GM20431 (cell line): ENCODE data around the gene TP53TG5.

Experiments
- in situ Hi-C: fragments of 300-500 bp; cut with MseI, MboI; formaldehyde crosslinking; loops from one replicate; pipeline ENCODE4 v1.15.0; 2020; ENCODE audit warnings: low sequenced_read_pairs; ENCODE audit not compliant: unreplicated experiment

TP53TG5 gene

DNA sequence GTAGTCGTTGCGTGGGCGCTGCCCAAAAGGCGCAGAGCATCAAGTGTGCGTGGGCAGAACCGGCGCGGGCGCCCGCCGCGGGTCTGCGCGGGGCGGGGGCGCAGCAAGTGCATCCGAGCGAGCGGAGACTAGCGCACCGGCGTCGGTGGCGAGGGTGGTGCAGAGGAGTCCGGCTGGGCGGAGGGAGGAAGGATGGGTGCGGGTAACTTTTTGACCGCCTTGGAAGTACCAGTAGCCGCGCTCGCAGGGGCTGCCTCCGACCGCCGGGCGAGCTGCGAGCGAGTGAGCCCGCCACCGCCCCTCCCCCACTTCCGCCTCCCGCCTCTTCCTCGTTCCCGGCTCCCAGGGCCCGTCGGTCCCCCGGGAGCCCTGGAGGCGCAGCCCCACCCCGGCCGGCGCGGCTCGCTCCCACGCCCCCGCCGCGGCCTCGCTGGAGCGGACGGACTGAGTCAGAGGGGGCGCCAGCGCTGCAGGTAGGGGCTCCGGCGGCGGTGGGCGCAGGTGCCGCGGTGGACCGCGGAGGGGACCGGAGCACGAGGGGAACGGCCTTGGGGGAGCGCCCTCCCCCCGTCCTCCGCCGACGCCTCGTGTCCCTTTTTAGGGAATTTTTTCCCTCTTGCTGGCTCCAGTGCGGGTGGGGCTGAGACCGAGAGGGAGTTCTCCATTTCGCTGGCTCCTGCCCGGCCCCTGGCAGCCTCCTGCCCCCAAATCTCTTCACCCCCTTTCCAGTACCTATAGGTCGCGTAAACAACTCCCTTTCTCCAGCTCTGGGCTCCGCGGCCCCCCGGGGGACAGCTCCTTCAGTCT is 28.3 kb upstream of the TP53TG5 start:
- in situ Hi-C loops: no loop called here

DNA sequence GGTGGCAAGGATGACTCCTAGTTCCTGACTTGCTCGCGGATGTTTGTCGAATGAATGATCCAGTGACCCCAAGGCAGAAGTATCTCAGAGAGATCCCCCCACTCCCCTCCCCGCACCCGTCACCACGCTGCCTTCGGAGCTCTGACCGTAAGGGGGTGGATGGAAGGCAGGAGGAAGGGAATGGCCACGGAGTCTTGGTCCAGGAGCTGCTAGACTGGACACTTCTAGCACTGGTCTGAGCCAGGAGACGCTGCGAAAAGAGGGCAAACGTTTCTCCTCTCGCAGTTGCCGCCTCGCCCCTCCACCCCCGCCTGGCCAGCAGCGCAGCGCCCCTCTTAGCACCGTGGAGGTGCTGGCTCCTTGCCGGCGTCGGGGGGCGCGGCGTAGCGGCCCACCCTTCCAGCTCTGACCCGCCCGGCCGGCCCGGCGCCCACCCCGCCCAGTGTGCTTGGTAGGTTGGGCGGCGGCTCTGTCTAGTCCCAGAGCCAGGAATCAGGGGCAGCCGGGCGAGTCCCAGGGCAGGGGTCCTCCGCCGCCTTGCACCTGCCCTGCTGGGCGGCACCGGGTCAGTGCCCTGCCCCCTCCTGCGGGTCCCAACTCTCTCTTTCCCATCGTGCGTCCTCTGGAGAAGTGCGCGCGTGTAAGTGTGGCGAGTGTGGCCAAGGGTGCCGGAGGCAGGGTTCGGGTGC is 27.6 kb upstream of the TP53TG5 start:
- in situ Hi-C loops: no loop called here

DNA sequence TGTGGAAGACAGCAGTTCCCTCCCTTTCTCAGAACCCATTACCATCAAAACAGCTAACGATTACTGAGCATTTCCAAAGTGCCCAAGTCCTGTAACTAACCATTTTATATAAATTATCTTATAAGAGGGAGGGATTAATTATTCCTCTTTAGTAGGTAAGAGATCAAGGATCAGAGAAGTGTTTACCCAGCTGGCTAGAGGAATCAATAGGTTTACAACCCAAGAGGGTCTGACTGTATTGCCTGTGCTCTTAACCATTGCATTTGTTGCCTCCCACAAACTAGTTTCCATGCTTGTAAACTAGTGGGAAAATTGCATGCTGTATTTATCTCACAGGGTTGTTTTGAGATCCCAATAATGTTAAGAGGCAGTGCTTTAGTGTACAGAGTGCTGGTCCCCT is 26.3 kb upstream of the TP53TG5 start:
- in situ Hi-C loops: no loop called here

DNA sequence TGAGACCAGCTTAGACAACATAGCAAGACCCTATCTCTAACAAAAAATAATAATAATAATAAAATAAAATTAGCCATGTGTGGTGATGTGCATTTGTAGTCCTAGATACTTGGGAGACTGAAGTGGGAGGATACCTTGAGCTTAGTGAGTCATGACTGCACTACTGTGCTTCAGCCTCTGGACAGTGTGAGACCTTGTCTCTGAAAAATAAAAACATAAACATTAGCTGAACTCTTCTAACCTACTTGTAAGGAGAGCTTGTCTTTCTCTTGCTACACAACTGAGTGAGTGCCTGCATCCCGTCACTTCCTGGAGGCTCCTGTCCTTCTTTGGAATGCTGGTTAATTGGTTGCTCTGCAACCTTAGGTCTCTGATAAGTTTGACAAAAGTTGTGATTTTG is 24.8 kb upstream of the TP53TG5 start:
- in situ Hi-C loops: no loop called here

DNA sequence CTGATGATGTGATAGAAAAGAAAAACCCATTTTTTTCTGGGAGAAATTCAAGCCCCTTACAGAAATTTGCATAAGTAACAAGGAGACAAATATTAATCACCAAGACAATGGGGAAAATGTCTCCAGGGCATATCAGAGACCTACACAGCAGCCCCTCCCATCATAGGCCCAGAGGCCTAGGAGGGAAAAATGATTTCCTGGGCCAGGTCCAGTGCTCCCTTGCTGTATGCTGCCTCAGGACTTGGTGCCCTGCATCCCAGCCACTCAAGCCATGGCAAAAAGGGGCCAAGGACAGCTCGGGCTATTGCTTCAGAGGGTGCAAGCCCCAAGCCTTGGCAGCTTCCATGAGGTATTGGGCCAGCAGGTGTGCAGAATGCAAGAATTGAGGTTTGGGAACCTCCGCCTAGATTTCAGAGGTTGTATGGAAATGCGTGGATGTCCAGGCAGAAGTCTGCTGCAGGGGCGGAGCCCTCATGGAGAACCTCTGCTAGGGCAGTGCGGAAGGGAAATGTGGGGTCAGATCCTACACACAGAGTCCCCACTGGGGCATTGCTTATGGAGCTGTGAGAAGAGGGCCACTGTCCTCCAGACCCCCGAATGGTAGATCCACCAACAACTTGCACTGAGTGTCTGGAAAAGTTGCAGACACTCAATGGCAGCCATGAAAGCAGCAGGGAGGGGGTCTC is 22.4 kb upstream of the TP53TG5 start:
- in situ Hi-C loops: no loop called here

DNA sequence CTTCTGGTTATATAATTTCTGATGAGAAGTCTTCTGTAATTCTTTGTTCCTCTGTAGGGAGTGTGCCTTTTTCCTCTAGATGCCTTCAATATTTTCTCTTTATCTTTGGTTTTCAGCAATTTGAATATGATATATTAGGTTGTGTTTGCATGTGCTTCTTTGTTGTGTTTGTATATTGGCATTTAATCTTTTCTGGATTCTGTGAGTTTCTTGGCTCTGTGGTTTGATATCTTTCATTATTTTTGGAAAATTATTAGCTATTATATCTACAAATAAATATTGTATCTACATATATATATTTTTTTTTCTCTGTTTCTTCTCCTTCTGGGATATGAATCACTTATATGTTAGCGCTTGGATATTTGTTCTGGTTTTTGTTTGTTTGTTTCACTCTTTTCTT is 20.9 kb upstream of the TP53TG5 start:
- in situ Hi-C loops: no loop called here

DNA sequence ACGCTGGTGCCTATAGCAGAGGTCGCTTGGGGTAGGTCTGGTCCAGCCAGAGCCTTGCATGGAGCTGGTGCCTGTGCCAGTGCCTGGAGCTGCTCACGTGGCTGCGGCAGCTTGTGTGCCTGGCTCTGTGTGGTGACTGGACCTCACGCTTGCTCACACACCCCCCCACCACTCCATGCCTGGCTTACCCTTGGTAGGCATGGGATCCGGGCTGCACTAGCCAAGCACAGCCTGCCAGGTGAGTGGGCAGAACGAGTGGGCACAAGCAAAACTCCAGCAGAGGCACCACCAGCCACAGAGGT is 16.9 kb upstream of the TP53TG5 start:
- in situ Hi-C loops: no loop called here

DNA sequence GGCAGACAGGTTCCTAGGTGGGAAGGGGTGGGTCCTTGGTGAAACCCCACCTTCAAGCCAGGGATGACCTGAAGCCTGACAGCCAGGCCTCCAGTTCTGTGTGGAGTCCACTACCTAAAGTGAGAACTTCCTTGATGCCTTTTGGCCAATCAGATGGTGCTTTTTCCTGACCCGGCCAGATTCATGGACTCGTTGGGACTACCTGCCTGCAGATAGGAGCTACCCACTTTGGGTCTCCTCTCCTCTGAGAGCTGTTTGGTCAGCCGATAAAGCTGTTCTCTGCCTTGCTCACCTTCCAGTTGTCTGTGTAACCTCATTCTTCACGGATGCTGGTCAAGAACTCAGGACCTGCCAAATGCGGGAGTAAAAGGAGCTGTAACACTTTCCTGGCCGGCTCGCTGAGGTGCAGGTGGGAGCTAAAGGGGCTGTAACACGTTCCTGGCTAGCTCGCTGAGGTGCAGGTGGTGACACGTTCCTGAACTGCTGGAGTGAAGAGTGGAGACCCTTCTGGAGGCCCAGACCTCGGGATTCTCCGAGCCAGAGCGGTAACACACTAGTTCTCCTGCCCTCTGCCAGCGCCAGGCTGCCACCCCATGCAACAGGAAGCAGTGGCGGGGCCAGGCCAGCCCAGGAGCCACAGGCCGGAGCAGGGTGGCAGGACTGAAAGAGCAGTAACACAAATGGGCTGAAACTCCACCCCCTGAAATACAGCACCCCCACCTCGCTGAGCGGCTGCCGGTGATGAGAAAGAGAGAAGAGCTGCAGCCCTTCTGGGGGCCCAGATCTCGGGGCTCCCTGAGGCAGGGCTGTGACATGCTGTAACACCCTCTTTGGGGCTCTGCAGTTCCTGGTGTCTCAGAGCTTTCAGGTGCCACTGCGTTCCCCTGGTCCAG is 16.3 kb upstream of the TP53TG5 start:
- in situ Hi-C loops: no loop called here

DNA sequence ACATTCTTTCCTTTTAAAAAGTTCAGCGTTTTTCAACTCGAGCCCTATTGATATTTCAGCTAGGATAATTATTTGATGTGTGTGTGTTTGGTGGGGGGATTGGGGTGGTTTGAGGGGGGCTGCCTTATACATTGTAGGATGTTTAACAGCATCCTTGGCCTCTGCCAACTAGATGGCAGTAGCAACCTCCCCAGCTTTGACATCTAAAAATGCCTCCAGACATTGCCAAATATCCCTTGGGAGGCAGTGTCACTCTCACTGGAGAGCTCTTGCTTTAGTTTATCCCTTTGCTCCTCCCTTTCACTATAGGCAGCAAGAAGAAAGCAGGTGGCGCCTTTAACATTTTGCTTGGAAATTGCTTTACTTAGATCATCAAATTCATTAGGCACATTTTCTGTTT is 14.6 kb upstream of the TP53TG5 start:
- in situ Hi-C loops: no loop called here

DNA sequence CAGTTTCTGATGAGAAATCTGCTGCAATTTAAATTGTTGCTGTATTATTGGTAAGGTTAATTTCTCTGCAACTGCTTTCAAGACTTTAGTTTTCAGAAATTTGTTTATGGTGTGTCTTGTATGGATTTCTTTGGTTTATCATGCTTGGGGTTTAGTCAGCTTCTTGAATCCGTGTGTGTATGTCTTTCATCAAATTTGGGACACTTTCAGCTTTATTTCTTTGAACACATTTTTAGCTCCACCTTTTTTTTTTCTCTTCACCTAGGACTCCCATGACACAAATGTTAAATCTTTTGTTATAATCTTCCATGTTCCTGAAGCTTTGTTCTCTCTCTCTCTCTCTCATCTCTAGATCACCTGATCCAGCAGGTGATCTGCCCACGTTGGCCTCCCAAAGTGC is 13.4 kb upstream of the TP53TG5 start:
- in situ Hi-C loops: no loop called here

DNA sequence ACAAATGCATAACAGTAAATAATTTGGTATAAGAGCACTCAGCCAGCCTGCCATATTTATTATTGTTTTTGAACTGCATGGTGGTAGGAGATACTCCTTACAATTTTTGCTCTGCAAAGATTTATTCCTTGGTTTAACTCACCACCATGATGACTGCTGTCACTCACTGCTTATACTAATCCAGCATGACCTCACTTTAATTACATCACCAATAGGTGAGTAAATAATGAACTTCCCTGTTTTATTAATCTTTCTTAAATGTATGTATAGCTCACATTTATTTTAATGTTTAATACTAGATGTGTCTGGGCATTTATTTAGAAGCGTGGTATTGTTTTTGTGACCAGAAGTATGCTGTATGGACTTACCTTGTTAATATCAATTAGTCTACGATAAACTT is 12.8 kb upstream of the TP53TG5 start:
- in situ Hi-C loops: no loop called here

DNA sequence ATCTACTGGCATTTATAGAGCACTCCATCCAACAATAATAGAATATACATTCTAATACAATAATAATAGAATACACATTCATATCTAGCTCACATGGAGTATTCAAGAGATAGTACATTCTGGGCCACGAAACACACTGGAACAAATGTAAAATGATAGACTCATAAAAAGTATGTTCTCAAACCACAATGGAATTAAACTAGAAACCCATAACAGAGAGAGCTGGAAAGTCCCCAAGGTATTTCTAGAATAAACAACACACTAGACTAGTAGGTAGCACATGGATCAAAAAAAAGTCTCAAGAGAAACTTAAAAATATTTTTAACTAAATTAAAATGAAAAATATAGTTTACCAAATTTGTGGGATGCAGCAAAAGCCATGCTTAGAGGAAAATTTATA is 9.1 kb upstream of the TP53TG5 start:
- in situ Hi-C loops: no loop called here

DNA sequence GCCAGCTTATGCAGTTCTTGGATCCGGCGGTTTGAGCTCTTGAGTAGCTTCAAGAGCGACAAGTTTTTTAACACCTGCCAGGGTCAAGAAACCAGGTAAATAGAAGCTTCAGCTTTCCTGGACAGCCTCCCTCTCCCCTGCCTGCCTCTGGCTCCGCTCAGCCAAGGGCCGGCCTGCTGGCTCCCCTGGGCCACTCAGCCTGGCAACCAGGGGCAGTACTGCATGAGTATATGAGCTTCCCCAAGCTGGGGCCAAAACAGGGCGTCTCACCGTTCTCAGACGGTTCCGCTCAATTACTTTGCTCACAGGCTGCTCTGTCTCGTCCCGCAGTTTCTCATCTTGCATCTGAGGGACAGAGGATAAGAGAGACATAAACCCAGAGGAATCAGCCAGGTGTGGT is 856 bp downstream of the TP53TG5 start:
- in situ Hi-C loops: loop anchor here (10.0 kb wide), 1 partner anchor 58 kb away; no protein-coding TSS in a partner anchor

DNA sequence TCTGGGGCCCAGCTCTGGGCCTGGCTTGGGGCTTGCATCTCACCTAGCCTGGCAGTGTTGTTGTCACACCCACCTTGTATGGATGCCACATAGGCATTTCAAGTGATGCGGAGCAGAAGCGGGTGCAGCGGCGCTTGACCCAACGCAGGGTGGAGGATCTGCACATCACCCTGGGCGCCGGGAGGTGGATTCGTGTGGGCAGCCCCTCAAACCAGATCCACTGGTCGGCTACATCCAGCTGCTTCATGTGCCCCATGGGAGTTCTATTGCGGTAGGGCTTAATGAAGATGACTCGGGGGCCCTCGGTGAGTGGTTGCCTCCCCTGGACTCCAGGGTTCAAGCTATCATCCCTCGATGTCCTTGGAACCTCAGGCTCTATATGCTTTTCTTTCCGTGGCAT is 3.2 kb downstream of the TP53TG5 start:
- in situ Hi-C loops: loop anchor here (10.0 kb wide), 1 partner anchor 60 kb away; no protein-coding TSS in a partner anchor

DNA sequence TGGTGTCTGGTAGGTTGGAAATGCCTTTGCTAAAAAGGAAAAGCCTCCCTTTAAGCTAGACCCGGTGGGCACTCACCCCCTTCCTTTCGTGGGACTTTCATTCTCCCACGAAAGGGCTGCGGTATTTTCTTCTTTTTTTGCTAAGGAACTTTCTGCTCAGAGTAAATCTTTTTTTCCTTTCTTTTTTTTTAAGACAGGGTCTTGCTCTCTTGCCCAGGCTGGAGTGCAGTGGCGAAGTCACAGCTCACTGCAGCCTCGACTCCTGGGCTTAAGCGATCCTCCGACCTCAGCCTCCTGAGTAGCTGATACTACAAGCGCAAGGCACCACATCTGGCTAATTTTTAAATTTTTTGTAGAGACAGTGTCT is 4.0 kb downstream of the TP53TG5 start:
- in situ Hi-C loops: loop anchor here (10.0 kb wide), 1 partner anchor 61 kb away; no protein-coding TSS in a partner anchor

DNA sequence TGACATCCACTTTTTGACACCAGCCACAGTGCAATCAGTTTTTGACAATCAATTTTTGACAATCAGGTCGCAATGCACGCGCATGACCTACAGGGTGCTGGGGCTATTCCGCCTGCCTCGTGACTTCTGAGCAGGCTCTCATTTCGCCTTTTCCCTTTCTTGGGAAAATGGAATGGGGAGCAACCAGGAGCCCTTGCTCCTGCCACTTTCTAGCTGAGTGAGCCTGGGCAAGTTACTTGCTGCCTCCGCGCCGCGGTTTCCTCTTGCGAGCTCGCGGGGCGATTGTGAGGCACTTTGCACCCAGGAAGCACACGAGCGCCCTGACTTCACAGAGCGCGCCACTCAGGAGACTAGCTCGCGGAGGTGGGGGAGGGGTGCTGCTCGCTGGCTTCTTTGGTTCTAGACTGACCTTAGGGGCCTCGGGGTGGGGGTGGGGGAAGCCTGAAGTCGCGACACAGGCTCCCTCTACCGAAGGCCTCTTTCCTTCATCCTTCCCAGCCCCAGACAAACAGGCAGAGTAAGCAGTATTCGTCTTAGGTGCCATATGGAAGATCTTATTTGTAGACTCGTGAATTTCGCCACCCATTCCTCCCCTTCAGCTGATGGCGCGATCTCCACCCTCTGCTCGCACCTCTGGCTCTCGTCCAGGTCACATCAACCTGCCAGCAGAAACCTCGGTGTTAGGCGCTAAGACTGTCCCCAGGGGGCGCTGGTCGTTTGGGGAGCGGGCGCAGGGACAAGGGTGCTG is 4.6 kb downstream of the TP53TG5 start:
- in situ Hi-C loops: loop anchor here (10.0 kb wide), 1 partner anchor 61 kb away; no protein-coding TSS in a partner anchor

DNA sequence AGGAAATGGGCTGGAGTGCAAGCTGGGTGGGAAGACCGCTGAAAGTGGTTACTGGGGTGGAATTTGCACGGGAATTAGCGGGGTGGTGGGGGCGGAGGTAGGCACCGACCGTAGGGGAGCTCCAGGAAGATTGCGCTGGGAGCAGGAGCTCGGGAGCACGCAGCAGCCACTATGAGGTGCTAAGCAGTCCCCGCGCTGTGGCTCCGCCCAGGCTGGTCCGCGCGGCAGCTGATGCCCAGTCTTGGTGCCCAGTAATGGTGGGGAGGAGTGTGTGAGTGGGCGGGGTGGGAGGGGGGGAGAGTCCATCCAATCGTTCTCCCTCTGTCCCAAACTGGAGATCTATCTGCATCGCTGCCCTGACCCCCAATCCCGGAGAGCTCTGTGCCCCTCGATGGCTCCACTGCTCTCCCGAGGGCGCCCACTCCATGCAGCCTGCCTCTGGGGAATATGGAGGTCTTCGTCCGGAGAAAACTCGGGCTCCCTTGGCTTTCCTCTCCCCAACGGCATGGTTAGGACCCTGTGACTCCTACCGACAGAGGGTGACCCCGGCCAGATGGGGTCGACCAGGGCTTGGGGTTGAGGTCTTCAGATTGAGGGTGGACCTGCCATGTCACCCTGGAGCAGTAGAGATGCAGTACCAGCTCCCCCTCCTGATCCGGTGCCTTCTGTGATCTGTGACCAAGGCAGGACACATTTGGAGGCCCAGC is 5.3 kb downstream of the TP53TG5 start:
- in situ Hi-C loops: loop anchor here (10.0 kb wide), 1 partner anchor 62 kb away; no protein-coding TSS in a partner anchor

DNA sequence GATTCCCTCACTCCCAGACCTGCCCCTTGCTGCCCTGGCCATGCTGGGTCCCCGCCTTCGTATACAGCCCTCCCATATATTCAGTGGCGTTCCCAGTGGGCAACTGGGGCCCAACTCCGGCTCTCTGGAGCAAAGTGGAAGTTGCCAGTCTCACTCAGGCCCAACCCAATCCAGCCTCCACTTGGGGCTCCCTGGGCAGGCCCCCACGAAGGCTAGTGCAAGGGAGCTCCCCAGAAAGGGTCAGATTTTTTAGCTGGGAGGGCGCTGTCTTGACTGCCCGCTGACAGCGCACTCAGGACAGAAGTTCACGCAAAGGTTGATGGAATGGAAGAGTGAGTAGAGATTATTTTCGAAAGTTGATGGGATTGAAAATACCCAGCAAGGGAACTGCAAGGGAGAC is 5.9 kb downstream of the TP53TG5 start:
- in situ Hi-C loops: loop anchor here (10.0 kb wide), 1 partner anchor 63 kb away; no protein-coding TSS in a partner anchor
